ENCODE measurements around the gene TRIM71.
A peak's percentile ranks its signal among the peaks of the same experiment; 100 is the strongest.
"Not testable (repeated sequence)": the region's sequence is repeated elsewhere in the genome, so short reads cannot be mapped to it uniquely, and the experiment has no call there.

TRIM71 gene

GRCh38 chr3:32815841-32816438, 1.9 kb upstream of the TRIM71 start:
- Mint-ChIP-seq H3K27me3 (peaks cover 63% of the 10 kb centered on the region), H3K27ac (no peak overlapping the region), H3K4me1 (peaks cover 37% of the 10 kb centered on the region), H3K4me3 (peak overlapping the region; percentile 76), H3K36me3 (no peaks in the 10 kb centered on the region), H3K9me3 (no peaks in the 10 kb centered on the region)
- ATAC-seq, result no peak

DNA sequence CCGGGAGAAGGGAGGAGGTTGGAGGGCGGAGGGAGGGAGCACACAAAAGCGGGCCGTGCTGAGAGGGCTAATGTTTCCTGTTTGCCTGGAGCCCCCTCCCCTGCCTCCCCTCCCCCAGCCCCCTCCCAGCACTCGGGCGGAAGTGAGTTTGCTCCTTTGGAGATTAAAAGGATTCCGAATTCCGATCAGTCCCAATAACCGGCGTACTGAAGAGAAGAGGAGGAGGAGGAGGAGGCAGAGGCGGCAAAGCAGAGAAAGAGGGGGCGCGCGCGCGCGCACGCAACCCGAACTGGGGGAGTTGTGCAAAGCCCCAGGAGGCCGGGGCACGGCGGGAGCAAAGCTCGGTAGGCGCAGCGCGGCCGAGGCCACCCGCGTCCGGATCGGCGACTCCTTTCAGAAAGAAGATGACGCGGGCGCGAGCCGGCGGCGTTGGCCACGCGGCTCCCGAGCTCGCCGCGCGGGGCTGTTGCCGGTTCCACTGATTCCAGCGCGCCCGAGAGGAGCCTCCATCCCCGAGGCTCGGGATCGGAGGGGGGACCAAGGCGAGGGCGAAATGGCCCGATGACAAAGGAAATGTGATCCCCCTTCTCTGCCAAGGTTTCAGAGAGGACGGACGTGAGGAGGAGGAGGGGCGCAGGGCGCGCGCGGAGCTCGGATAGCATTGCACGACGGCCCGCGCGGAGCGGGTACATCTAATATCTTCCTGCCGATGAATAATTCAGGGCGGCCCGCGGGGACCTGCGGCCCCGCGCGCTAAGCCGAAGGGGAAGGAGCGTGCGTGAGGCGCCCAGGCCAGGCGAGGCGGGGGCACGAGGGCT, 1.1 kb upstream of the TRIM71 start:
- no peaks in the 10 kb centered on the region for H3K9me3 Mint-ChIP-seq
- H3K4me1 Mint-ChIP-seq, result peaks cover 37% of the 10 kb centered on the region
- peak overlapping the region; percentile 76 for H3K4me3 Mint-ChIP-seq
- no peak overlapping the region for H3K27ac Mint-ChIP-seq
- H3K27me3 Mint-ChIP-seq, result peaks cover 70% of the 10 kb centered on the region
- no peaks in the 10 kb centered on the region for H3K36me3 Mint-ChIP-seq
- ATAC-seq, result no peak

GRCh38 chr3:32817257-32817557, 590 bp upstream of the TRIM71 start:
- H3K27ac Mint-ChIP-seq, result no peak overlapping the region
- H3K4me1 Mint-ChIP-seq, result peaks cover 37% of the 10 kb centered on the region
- H3K9me3 Mint-ChIP-seq, result no peaks in the 10 kb centered on the region
- no peak for ATAC-seq
- no peak overlapping the region for H3K4me3 Mint-ChIP-seq
- H3K27me3 Mint-ChIP-seq, result peaks cover 74% of the 10 kb centered on the region
- no peaks in the 10 kb centered on the region for H3K36me3 Mint-ChIP-seq

DNA sequence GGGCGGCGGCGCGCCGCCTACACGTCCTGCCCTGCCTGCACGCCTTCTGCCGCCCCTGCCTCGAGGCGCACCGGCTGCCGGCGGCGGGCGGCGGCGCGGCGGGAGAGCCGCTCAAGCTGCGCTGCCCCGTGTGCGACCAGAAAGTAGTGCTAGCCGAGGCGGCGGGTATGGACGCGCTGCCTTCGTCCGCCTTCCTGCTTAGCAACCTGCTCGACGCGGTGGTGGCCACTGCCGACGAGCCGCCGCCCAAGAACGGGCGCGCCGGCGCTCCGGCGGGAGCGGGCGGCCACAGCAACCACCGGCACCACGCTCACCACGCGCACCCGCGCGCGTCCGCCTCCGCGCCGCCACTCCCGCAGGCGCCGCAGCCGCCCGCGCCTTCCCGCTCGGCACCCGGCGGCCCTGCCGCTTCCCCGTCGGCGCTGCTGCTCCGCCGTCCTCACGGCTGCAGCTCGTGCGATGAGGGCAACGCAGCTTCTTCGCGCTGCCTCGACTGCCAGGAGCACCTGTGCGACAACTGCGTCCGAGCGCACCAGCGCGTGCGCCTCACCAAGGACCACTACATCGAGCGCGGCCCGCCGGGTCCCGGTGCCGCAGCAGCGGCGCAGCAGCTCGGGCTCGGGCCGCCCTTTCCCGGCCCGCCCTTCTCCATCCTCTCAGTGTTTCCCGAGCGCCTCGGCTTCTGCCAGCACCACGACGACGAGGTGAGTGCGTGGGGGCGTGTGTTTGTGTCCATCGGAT, 602 bp downstream of the TRIM71 start:
- Mint-ChIP-seq H3K27ac (no peak overlapping the region), H3K4me3 (peak overlapping the region; percentile 34), H3K27me3 (peaks cover 79% of the 10 kb centered on the region), H3K9me3 (no peaks in the 10 kb centered on the region), H3K4me1 (peaks cover 37% of the 10 kb centered on the region), H3K36me3 (no peaks in the 10 kb centered on the region)
- no peak for ATAC-seq

DNA sequence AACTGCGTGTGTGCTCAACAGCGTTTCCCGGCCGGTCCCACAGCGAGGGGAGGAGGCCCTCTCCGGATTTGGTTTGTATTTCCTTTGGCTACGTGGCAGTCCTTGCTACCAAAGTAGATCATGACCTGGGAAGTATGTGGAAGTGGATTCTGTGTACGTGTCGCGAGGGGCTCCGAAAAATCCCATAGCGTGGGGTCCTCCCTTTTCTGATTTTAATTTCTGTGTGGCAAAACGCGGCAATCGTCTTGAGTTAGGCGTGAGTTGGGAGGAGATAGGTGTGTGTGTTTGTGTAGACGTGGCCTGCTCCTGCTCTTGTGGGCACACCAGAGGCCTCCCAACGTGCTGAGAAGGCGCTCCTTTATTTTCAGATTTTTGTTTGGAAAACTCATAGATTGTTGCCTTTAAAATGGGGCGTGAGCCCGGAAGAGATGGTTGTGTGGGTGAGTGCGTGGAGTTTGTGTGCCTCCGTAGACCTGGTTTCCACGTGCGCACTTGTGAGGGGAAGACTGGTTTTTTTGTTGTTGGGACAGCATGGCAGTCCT, 1.2 kb downstream of the TRIM71 start:
- no peak for ATAC-seq
- Mint-ChIP-seq H3K27ac (no peak overlapping the region), H3K4me1 (peaks cover 37% of the 10 kb centered on the region), H3K36me3 (no peaks in the 10 kb centered on the region), H3K9me3 (no peaks in the 10 kb centered on the region), H3K4me3 (peak overlapping the region; percentile 34), H3K27me3 (peaks cover 83% of the 10 kb centered on the region)

DNA sequence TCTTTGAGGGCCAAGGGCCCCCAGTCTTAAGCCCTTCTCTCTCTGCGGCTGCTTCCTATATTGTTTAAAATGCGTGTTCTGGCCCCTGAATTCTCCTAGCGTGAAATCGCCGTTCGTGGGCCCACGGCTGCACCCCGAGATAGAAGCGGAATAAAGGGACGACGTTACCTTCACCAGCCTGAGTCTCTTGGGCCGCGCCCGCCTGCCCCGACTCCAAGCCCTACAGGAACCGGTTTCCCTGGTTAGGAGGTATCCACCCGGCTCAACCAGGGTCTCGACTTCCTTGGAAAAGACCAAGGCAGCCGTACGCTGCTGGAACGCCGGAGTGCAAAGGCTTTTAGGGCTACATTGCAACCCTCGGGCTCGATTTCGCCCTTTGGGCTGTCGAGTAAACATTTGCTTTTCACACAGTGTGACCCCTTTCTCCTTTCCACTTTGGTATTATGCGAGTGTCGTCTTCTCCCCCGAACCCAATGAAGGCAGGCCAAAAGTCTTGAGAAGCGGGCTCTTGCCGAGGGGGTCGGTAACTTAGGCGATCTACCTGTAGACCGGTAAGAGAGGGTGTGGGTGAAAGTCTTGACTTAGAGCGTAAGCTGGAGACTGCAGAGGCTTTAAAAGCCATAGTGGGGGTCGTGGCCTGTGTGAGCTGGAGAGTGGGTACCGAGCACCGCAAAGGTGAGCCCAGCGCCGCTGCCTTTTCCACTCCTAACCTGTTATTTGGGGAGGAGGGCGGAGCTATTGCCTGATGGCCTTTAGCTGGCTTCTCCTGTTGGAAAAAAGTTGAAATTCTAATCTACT, 2.0 kb downstream of the TRIM71 start:
- Mint-ChIP-seq H3K27ac (no peak overlapping the region), H3K36me3 (no peaks in the 10 kb centered on the region), H3K4me3 (no peak overlapping the region), H3K4me1 (peaks cover 31% of the 10 kb centered on the region), H3K27me3 (peaks cover 77% of the 10 kb centered on the region), H3K9me3 (no peaks in the 10 kb centered on the region)
- ATAC-seq, result no peak

GRCh38 chr3:32820430-32820829, 2.6 kb downstream of the TRIM71 start:
- Mint-ChIP-seq H3K27ac (no peak overlapping the region), H3K27me3 (peaks cover 70% of the 10 kb centered on the region), H3K4me1 (peaks cover 29% of the 10 kb centered on the region), H3K36me3 (no peaks in the 10 kb centered on the region), H3K4me3 (no peak overlapping the region), H3K9me3 (no peaks in the 10 kb centered on the region)
- ATAC-seq, result no peak

- H3K36me3 Mint-ChIP-seq, result no peaks in the 10 kb centered on the region
- no peak overlapping the region for H3K4me3 Mint-ChIP-seq
- no peaks in the 10 kb centered on the region for H3K9me3 Mint-ChIP-seq
- H3K27ac Mint-ChIP-seq, result no peak overlapping the region
- peaks cover 63% of the 10 kb centered on the region for H3K27me3 Mint-ChIP-seq
- ATAC-seq, result no peak
- peaks cover 23% of the 10 kb centered on the region for H3K4me1 Mint-ChIP-seq
These were observed 3.3 kb downstream of the TRIM71 start for GRCh38 chr3:32820971-32821685.

- Mint-ChIP-seq H3K27me3 (peaks cover 57% of the 10 kb centered on the region), H3K36me3 (no peaks in the 10 kb centered on the region), H3K4me3 (no peak overlapping the region), H3K9me3 (no peaks in the 10 kb centered on the region), H3K27ac (no peak overlapping the region), H3K4me1 (peaks cover 17% of the 10 kb centered on the region)
- peak; percentile 6 for ATAC-seq
These were observed 4.0 kb downstream of the TRIM71 start for GRCh38 chr3:32821686-32822296.

DNA sequence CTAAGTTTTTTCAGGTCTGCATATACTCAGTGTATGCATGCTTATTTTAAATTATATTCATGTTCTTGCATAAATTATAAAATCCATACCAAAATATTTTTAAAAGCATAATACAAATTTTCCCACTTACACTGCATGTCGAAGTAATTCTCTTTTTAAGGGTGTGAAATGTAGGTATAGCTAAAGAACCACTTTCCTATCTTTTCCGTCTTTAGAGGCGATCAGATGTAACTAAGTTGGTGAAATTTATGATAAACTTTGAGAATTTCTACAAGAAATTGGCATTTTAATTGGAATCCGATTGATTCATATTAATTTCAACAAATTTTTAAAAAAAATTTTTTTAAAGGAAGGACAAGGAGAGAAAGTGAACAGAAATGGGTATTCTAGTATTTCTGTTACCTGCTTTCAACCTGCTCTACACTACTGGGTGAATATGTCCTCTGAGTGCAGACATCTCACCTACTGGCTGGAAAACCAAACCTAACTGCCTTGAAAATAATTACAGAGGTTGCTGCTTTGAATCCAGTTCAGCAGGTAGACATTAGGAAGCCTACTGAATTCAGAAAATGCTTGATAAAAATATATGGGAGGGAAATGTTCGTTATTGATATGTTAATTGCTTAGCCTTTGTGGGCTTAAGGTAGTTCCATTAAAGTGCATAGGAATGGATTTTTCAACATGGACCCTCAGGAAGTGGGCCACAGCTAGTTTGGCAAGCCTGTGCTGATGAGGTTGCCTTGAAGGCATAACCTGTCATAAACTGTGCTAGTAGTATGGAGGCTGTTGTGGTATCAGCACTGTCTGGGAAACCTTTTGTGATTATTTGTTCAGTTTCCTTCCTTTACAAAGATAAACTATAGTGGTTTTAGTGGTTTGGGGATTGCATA, 5.1 kb downstream of the TRIM71 start:
- Mint-ChIP-seq H3K4me3 (no peak overlapping the region), H3K27me3 (peaks cover 56% of the 10 kb centered on the region)

DNA sequence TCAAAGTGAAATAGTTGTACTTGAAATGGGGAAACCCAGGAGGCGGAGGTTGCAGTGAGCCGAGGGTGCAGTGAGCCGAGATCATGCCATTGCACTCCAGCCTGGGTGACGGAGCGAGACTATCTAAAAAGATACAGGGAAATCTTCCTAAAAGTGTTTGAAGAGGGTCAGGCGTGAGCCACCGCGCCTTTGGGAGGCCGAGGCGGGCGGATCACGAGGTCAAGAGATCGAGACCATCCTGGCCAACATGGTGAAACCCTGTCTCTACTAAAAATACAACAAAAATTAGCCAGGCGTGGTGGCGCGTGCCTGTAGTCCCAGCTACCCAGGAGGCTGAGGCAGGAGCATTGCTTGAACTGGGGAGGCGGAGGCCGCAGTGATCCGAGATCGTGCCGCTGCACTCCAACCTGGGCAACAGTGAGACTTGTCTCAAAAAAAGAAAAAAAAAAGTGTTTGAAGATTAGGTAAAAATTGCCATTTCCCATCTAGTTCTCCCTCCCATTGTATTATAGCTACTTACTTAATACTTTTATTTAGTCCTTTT, 5.9 kb downstream of the TRIM71 start:
- H3K27ac Mint-ChIP-seq, ATAC-seq, H3K9me3 Mint-ChIP-seq, H3K36me3 Mint-ChIP-seq, H3K4me3 Mint-ChIP-seq, H3K4me1 Mint-ChIP-seq: not testable (repeated sequence)
- H3K27me3 Mint-ChIP-seq, result peaks cover 50% of the 10 kb centered on the region

More for the DNA sequence above, 5.1 kb downstream of the TRIM71 start:
- H3K27ac Mint-ChIP-seq, result no peak overlapping the region
- H3K9me3 Mint-ChIP-seq, result no peaks in the 10 kb centered on the region
- H3K36me3 Mint-ChIP-seq, result no peaks in the 10 kb centered on the region
- ATAC-seq, result no peak
- peaks cover 9% of the 10 kb centered on the region for H3K4me1 Mint-ChIP-seq

- H3K27ac Mint-ChIP-seq, result no peak overlapping the region
These were observed 8.0 kb downstream of the TRIM71 start for GRCh38 chr3:32825601-32826375.

More at GRCh38 chr3:32825601-32826375, 8.0 kb downstream of the TRIM71 start:
- ATAC-seq, result no peak
- H3K27me3 Mint-ChIP-seq, result peaks cover 39% of the 10 kb centered on the region
- no peak overlapping the region for H3K4me3 Mint-ChIP-seq
- H3K9me3 Mint-ChIP-seq, result no peaks in the 10 kb centered on the region
- H3K4me1 Mint-ChIP-seq, result no peaks in the 10 kb centered on the region
- no peaks in the 10 kb centered on the region for H3K36me3 Mint-ChIP-seq
